Skeletal muscle tissue (tissue), 4 donors: ENCODE results near the gene TWF2. TPM values are rescaled to one million over a fixed set of nuclear protein-coding genes. Genes with fewer than 3 reads are reported as not detected.

Experiments used
- H3K27ac ChIP-seq: one replicate; pipeline ENCODE4 v1.7.0; 2013; ENCODE audit warnings: mild to moderate bottlenecking, low read depth, low read length, inconsistent platforms
- H3K27me3 ChIP-seq, 3 donors: one replicate each; pipeline ENCODE4 v1.7.0; 2013; ENCODE audit warnings: low read length in 3 of 3; ENCODE audit not compliant: control insufficient read depth in 3 of 3, insufficient read depth in 3 of 3
- H3K36me3 ChIP-seq, 3 donors: one replicate each; pipeline ENCODE4 v1.7.0; 2013; ENCODE audit warnings: low read length in 3 of 3; ENCODE audit not compliant: control insufficient read depth in 3 of 3, insufficient read depth in 3 of 3
- H3K4me1 ChIP-seq, 3 donors: one replicate each; pipeline ENCODE4 v1.7.0; 2013; ENCODE audit warnings: low read length in 3 of 3, mild to moderate bottlenecking in 3 of 3; ENCODE audit not compliant: control insufficient read depth in 3 of 3, insufficient read depth in 3 of 3
- H3K4me3 ChIP-seq, 3 donors: one replicate each; pipeline ENCODE4 v1.7.0; 2013; ENCODE audit warnings: low read length in 3 of 3
- H3K9ac ChIP-seq, 3 donors: one replicate each; pipeline ENCODE4 v1.7.0; 2013; ENCODE audit warnings: low read length in 3 of 3, mild to moderate bottlenecking in 3 of 3, moderate library complexity in 2 of 3, low read depth in 1 of 3
- H3K9me3 ChIP-seq, 3 donors: one replicate each; pipeline ENCODE4 v1.7.0; 2013; ENCODE audit warnings: low read length in 3 of 3; ENCODE audit not compliant: control insufficient read depth in 3 of 3
- total RNA-seq: library from RNA; depleted of rRNA; stranded (reverse); fragments of >200 nt; gene quantifications from one replicate; pipeline ENCODE4 v1.2.3, GENCODE V29; 2014
- donor health status: Osteomylitis.

The TWF2 gene
- total RNA-seq, 1 donor from 2014 or later, result 18.8 TPM

DNA sequence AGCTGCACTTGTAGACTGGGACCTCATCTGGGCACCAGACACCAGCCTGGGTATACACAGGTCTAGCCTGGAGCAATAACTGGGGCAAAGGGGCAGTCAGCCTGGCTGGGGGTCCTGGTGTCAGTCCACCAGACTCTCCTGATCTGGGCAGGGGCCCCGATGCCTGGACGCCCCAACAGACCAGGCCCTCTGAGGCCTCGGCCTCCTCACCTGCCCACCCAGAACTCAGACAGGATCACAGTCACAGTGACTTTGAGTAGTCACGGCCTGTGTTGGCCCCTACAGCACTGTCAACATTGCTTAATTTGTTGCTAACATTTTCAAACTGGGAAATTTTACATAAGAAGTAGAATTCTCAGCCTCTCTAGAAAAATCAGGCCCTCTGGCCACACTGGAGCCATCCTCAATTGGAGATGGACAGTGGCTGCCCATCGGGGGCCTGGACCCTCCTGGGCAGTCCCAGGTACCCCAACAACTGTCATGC is 5.8 kb downstream of the TWF2 start:
- Histone ChIP-seq H3K9me3 (no peaks in the 10 kb centered on the region), H3K27ac (peak overlapping the region; percentile 99), H3K36me3 (peaks cover 41 to 60% (median 47%) of the 10 kb centered on the region in 3 donors), H3K4me3 (peak overlapping the region; percentile 68 to 85 (median 79)), H3K9ac (peak overlapping the region; percentile 81 to 99 (median 98)), H3K27me3 (no peaks in the 10 kb centered on the region), H3K4me1 (peaks cover 53 to 72% (median 58%) of the 10 kb centered on the region in 3 donors)

DNA sequence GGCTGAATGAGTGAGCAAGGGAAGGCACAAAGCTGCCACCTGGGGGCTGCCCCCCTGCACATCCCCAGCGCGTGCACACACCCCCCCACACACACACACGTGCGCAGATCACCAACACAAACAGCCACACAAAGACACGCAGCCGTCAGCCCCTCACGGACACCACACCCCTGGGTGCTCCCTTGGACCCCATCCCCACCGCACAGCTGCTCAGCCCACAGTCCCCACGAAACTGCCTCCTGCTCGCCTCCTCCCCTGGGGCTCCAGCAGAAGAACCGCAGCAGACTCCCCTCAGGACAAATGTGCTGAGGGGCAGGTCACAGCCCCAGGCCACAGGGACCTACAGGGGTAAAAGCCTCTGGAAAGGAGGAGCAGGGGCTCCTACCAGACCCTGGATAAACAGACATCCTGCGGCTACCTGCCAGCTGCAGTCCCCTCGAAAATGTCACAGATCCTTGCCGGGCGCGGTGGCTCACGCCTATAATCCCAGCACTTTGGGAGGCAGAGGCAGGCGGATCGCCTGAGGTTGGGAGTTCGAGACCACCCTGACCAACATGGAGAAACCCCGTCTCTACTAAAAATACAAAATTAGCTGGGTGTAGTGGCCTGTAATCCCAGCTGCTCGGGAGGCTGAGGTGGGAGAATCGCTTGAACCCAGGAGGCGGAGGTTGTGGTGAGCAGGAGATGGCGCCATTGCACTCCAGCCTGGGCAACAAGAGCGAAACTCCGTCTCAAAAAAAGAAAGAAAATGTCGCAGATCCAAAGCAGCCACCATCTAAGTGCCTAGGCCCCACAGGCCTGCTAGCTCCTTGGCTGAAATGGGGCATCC is 6.5 kb downstream of the TWF2 start:
- H3K4me1 ChIP-seq, result peaks cover 46 to 66% (median 51%) of the 10 kb centered on the region in 3 donors
- H3K9me3 ChIP-seq, result no peaks in the 10 kb centered on the region
- no peaks in the 10 kb centered on the region for H3K27me3 ChIP-seq
- peak overlapping the region; percentile 81 to 99 (median 98) for H3K9ac ChIP-seq
- H3K36me3 ChIP-seq, result peaks cover 46 to 66% (median 54%) of the 10 kb centered on the region in 3 donors
- peak overlapping the region; percentile 99 for H3K27ac ChIP-seq
- peak overlapping the region; percentile 68 to 85 (median 79) for H3K4me3 ChIP-seq

GRCh38 chr3:52231502-52232278 is 7.3 kb downstream of the TWF2 start:
- H3K9ac ChIP-seq, result peak overlapping the region; percentile 70 to 99 (median 98)
- H3K4me3 ChIP-seq, result peak overlapping the region; percentile 62 to 85 (median 79)
- no peaks in the 10 kb centered on the region for H3K9me3 ChIP-seq
- H3K4me1 ChIP-seq, result peaks cover 38 to 58% (median 43%) of the 10 kb centered on the region in 3 donors
- H3K36me3 ChIP-seq, result peaks cover 46 to 67% (median 56%) of the 10 kb centered on the region in 3 donors
- H3K27ac ChIP-seq, result peak overlapping the region; percentile 99
- H3K27me3 ChIP-seq, result no peaks in the 10 kb centered on the region

DNA sequence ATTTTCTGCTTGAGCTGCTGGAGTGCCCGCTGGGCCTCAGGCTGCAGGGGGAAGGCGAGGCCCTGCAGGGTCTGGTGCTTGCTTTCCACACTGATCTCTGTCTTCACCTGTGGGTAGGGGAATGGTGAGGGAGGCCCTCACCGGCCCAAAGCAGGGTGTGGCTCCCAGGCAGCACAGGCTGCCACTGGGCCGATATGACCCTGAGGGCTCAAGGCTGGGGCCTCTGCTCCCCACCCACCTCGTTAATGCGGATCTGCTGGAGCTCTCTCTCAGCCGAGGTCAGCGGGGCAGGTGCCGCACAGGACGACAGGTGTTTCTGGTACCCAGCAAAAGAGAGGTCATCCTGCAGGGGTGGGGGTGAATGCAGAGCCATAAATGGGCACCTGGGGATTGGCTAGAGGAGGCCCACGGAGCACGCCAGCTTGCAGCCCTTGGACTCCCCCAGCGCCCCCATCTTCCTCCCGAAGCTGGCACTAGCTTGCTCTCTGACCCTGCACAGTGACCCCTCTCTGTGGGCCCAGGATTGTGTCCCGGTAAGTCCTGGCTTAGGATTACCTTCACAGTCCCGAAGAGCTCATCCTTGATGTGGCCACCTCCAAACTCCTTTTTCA is 8.0 kb downstream of the TWF2 start:
- H3K4me1 ChIP-seq, result peaks cover 33 to 51% (median 38%) of the 10 kb centered on the region in 3 donors
- H3K4me3 ChIP-seq, result peak overlapping the region in 2 of 3 donors; percentile 22 to 79
- H3K9ac ChIP-seq, result peak overlapping the region in 2 of 3 donors; percentile 21 to 50
- H3K9me3 ChIP-seq, result no peaks in the 10 kb centered on the region
- H3K27ac ChIP-seq, result no peak overlapping the region
- peaks cover 46 to 67% (median 56%) of the 10 kb centered on the region in 3 donors for H3K36me3 ChIP-seq
- H3K27me3 ChIP-seq, result no peaks in the 10 kb centered on the region

DNA sequence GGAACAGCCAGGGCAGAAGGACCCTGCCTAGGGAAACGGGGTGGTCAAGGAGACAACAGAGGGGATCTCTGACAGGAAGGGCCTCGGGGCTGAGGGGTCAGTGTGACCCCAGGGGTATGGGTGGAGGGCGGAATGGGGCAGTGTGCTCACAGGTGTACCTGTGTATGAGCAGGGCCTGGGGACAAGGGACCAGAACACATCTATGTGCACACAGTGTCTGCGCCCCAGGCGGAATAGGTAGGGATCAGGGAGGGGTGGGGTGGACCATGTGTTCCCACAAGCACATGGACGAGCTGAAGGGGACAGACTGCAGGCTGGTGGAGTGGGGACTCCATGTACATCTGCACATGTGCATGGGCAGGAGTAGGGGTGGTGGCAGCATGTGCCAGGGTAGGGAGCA is 8.5 kb downstream of the TWF2 start:
- Histone ChIP-seq H3K27me3 (no peaks in the 10 kb centered on the region), H3K9ac (peak overlapping the region in 1 of 3 donors; percentile 50), H3K9me3 (no peaks in the 10 kb centered on the region), H3K4me1 (peaks cover 28 to 46% (median 34%) of the 10 kb centered on the region in 3 donors), H3K27ac (no peak overlapping the region), H3K36me3 (peaks cover 46 to 67% (median 56%) of the 10 kb centered on the region in 3 donors), H3K4me3 (no peak overlapping the region)

- Histone ChIP-seq H3K9ac (no peak overlapping the region), H3K27ac (no peak overlapping the region), H3K36me3 (peaks cover 46 to 64% (median 51%) of the 10 kb centered on the region in 3 donors), H3K9me3 (no peaks in the 10 kb centered on the region), H3K4me1 (peaks cover 24 to 38% (median 28%) of the 10 kb centered on the region in 3 donors), H3K27me3 (no peaks in the 10 kb centered on the region), H3K4me3 (no peak overlapping the region)
Observed at GRCh38 chr3:52229656-52230055, 9.3 kb downstream of the TWF2 start.

- H3K4me1 ChIP-seq, result peaks cover 24 to 30% (median 24%) of the 10 kb centered on the region in 3 donors
- peak overlapping the region in 1 of 3 donors; percentile 3 for H3K9ac ChIP-seq
- H3K27ac ChIP-seq, result no peak overlapping the region
- no peaks in the 10 kb centered on the region for H3K9me3 ChIP-seq
- H3K4me3 ChIP-seq, result no peak overlapping the region
- H3K36me3 ChIP-seq, result peaks cover 46 to 59% (median 49%) of the 10 kb centered on the region in 3 donors
- no peaks in the 10 kb centered on the region for H3K27me3 ChIP-seq
Observed at GRCh38 chr3:52228751-52229291, 10.1 kb downstream of the TWF2 start.

- Histone ChIP-seq H3K27ac (no peak overlapping the region), H3K27me3 (no peaks in the 10 kb centered on the region), H3K4me3 (no peak overlapping the region), H3K36me3 (peaks cover 46 to 58% (median 47%) of the 10 kb centered on the region in 3 donors), H3K4me1 (peaks cover 22 to 27% (median 23%) of the 10 kb centered on the region in 3 donors), H3K9ac (peak overlapping the region in 1 of 3 donors; percentile 16), H3K9me3 (no peaks in the 10 kb centered on the region)
Observed at GRCh38 chr3:52228266-52228665, 10.7 kb downstream of the TWF2 start.

GRCh38 chr3:52227766-52228165 is 11.2 kb downstream of the TWF2 start:
- no peak overlapping the region for H3K4me3 ChIP-seq
- H3K4me1 ChIP-seq, result peaks cover 17 to 22% (median 18%) of the 10 kb centered on the region in 3 donors
- H3K27me3 ChIP-seq, result no peaks in the 10 kb centered on the region
- H3K27ac ChIP-seq, result no peak overlapping the region
- peaks cover 43 to 53% (median 46%) of the 10 kb centered on the region in 3 donors for H3K36me3 ChIP-seq
- H3K9me3 ChIP-seq, result no peaks in the 10 kb centered on the region
- H3K9ac ChIP-seq, result no peak overlapping the region
